A673 (cell line): Measurements from ENCODE around the gene NSRP1.

Source experiments
- CTCF ChIP-seq: fragments of 300-800, 200-600 bp; sonication (generic); conservative IDR thresholded peaks from 2 replicates; pipeline ENCODE4 v1.5.1; 2017; ENCODE audit warnings: low read depth, mild to moderate bottlenecking, antibody characterized with exemption, low read length, moderate library complexity, mixed read lengths
- EZH2 ChIP-seq: fragments of 200-600 bp; sonication (generic); IDR thresholded peaks from 2 replicates; pipeline ENCODE4 v1.6.1; 2017; ENCODE audit warnings: borderline replicate concordance, low read depth, mild to moderate bottlenecking, mixed read lengths, antibody characterized with exemption, low read length; ENCODE audit not compliant: poor library complexity, severe bottlenecking

GRCh38 chr17:30116661-30117551, at the start of gene NSRP1:
- no peak for TF ChIP-seq CTCF
- TF ChIP-seq EZH2 = no peak
